ENCODE data around the gene ONECUT1. TPM values are rescaled to one million over a fixed set of nuclear protein-coding genes. Genes with fewer than 3 reads are reported as not detected.
"Not testable (repeated sequence)": the region's sequence is repeated elsewhere in the genome, so short reads cannot be mapped to it uniquely, and the experiment has no call there.

Gene ONECUT1
- 184 TPM for total RNA-seq

DNA sequence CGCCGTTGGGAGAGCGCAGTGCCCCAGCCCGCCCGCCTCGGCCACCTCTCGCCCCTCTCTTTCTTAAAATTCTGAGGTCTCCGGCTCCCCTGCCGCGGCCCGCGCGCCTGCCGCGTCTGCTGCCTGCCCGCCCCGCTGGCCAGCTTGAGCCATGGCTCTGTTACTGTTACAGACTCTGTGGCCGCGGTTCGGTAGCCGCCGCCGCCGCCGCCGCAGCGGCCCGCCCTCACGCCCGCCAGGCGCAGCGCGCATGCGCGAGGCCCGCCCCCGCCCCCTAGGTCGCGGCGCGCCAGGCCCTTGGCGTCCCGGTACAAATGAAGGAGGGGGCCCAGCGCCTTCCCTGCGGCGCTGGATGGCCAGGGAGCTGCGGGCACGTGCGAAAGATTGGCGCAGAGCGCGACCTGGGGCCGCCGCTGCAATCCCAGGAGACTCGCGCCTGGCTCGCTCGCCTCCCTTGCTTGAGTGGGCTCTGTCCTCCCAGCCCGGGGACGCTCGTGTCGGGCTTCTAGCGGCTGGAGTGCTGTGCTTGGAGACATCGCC is at the start of gene ONECUT1:
Gene ONECUT1, minus strand, starts transcription at position 168 of the 540 bp plus-strand sequence. CDS start 452 bp downstream, outside the sequence.
- DNase-seq (ENCODE audit: low spot score), result peak; percentile 80

- DNase-seq (ENCODE audit: low spot score), result no peak
These were observed 44.2 kb upstream of the ONECUT1 start for GRCh38 chr15:52834379-52834778.

DNA sequence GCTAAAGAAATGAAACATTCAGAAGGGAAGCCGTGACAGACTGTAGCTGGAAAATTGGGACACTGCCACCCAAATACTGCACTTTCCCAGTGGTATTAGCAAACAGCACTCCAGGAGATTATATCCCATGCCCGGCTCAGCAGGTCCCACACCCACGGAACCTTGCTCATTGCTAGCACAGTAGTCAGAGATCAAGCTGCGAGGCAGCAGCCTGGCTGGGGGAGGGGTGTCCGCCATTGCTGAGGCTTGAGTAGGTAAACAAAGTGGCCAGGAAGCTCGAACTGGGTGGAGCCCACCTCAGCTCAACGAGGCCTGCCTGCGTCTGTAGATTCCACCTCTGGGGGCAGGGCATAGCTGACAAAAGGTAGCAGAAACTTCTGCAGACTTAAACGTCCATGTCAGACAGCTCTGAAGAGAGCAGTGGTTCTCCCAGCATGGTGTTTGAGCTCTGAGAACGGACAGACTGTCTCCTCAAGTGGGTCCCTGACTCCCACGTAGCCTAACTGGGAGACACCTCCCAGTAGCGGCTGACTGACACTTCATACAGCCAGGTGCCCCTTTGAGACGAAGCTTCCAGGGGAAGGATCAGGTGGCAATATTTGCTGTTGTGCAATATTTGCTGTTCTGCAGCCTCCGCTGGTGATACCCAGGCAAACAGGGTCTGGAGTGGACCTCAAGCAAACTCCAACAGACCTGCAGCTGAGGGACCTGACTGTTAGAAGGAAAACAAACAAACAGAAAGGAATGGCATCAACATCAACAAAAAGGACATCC is 34.2 kb upstream of the ONECUT1 start:
- not testable (repeated sequence) for DNase-seq (ENCODE audit: low spot score)

DNA sequence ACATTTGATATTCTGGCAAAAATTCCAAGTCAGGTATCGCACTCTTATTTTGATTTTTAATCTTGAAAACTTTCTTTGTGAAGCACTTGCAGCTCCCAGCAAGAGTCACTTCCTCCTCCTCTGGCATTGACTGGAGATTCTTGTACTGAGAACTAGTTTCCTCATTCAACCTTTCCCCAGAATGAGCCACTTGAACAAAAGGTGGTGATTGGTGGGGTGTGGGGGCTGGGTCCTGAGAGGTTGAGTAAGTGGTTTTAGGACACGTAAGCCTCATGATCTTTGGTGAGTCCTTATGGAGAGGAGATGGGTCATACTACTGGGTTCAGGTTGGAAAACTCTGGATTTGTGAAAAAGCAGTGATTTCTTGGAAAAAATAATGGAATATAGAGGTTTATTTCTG is 32.3 kb upstream of the ONECUT1 start:
- no peak for DNase-seq (ENCODE audit: low spot score)

DNA sequence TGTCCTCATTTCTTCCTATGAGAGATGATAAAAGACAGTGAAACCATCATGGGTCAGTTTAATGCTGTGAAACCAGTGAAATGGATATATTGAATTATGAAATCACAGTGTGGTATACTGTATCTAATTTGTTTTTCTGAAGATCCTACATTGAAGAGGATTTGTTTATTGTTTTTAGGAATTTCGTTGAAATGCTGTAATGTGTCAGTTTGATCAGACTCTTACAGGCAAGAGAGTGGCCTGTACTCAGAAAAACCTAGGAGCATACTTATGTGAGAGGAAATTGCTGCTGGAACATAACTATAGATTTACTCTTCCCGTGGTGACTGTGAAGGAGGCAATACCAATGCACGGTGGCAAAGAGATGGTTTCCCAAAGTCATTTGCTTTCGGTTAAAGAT is 29.1 kb upstream of the ONECUT1 start:
- DNase-seq (ENCODE audit: low spot score), result no peak

- DNase-seq (ENCODE audit: low spot score), result not testable (repeated sequence)
These were observed 25.8 kb upstream of the ONECUT1 start for GRCh38 chr15:52815899-52816298.

- DNase-seq (ENCODE audit: low spot score), result no peak
These were observed 18.9 kb upstream of the ONECUT1 start for GRCh38 chr15:52808996-52809395.

DNA sequence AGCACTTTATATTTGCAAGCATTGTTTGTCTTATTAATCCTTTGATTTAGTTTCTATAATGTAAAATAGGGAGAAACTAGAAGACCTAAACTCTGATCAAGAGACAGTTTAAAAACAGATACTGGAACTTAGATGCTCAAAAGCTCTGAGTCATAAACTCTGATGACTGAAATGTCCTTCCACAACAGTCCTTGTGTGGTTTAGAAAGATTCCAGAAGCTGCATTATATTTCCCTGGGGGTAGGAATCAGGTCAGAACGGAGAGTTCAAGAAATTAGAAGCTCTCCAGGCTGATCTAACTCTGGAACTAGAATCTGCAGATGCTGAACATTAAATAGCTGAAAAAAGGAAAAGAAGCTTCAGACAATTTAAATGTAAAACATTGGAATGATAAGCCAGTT is 18.3 kb upstream of the ONECUT1 start:
- no peak for DNase-seq (ENCODE audit: low spot score)

GRCh38 chr15:52806284-52806655 is 16.1 kb upstream of the ONECUT1 start:
- no peak for DNase-seq (ENCODE audit: low spot score)

- peak; percentile 48 for DNase-seq (ENCODE audit: low spot score)
These were observed 15.5 kb upstream of the ONECUT1 start for GRCh38 chr15:52805351-52806283.

- DNase-seq (ENCODE audit: low spot score), result no peak
These were observed 14.5 kb upstream of the ONECUT1 start for GRCh38 chr15:52804526-52805081.

DNA sequence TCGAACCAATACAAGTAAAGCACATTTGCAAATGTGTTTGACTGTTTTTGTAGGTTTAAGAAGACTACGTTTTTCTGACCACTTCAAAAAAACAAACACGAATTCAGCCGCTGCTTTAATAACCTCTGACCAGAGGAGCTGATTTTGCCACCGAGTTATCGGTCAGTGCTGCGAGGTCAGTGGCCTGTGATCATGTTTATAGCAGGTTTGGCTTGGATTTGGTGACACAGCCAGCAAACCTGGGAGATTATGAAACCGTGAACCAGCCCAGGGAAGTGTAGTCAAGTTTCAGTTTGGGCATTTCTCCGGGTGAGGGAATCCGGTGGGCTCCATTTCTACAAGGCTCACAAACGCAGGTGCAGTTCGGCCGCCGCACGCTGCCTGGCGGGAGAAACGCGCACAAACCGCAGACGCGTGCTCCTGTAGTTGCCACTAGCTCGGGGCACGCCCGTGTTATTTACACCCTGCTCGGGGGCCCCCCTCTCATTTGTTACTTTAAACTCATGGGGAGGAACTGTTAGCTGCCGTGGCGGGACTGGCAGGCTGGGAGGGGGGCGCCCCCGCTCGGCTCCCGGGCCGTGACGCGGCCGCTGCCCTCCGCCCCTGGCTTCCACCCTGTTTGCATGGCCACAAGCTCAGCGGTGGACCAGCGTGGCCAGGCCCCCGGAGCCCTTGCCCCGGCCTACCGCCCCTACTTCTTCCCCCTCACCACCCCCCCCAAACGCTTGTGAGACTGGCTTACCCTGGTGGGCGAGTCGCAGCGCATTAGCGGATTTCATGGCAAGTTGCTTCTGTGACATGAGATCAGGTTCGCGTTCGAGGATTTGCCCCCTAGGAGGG is 13.6 kb upstream of the ONECUT1 start:
- DNase-seq (ENCODE audit: low spot score), result peak; percentile 23

- no peak for DNase-seq (ENCODE audit: low spot score)
These were observed 13.0 kb upstream of the ONECUT1 start for GRCh38 chr15:52803108-52803466.

- no peak for DNase-seq (ENCODE audit: low spot score)
These were observed 12.0 kb upstream of the ONECUT1 start for GRCh38 chr15:52802110-52802509.

GRCh38 chr15:52801748-52802085 is 11.6 kb upstream of the ONECUT1 start:
- DNase-seq (ENCODE audit: low spot score), result no peak

- no peak for DNase-seq (ENCODE audit: low spot score)
These were observed 11.0 kb upstream of the ONECUT1 start for GRCh38 chr15:52800828-52801747.

GRCh38 chr15:52799145-52799811 is 9.1 kb upstream of the ONECUT1 start:
- no peak for DNase-seq (ENCODE audit: low spot score)

- DNase-seq (ENCODE audit: low spot score), result no peak
These were observed 8.5 kb upstream of the ONECUT1 start for GRCh38 chr15:52798529-52799101.
